SH-SY5Y (cell line): Measurements from ENCODE around the gene SGK2.

Experiments used
- GATA2 ChIP-seq: IDR thresholded peaks from 2 replicates; pipeline ENCODE4 v1.6.1; 2011; ENCODE audit warnings: mild to moderate bottlenecking, low read depth, low read length
- GATA3 ChIP-seq: IDR thresholded peaks from 2 replicates; pipeline ENCODE4 v1.6.1; 2011; ENCODE audit warnings: low read depth, mild to moderate bottlenecking, low read length, moderate library complexity

GRCh38 chr20:43564455-43564854 is 5.6 kb downstream of the SGK2 start:
- TF ChIP-seq GATA2 (no peak), GATA3 (no peak)
